HEK293T (cell line): ENCODE results near the gene RUVBL2.

ENCODE experiments used
- ELF4 ChIP-seq: fragments of 450-650 bp; IDR thresholded peaks from 2 replicates; pipeline ENCODE4 v1.6.1; 2017; ENCODE audit warnings: antibody characterized with exemption
- FOXA1 ChIP-seq: fragments of 450-650 bp; IDR thresholded peaks from 2 replicates; pipeline ENCODE4 v1.6.1; 2016; ENCODE audit warnings: mild to moderate bottlenecking
- FOXK2 ChIP-seq: fragments of 450-650 bp; IDR thresholded peaks from 2 replicates; pipeline ENCODE4 v1.6.1; 2016; ENCODE audit warnings: mild to moderate bottlenecking
- SUZ12 ChIP-seq: fragments of 450-650 bp; IDR thresholded peaks from 2 replicates; pipeline ENCODE4 v1.6.1; 2016; ENCODE audit warnings: mild to moderate bottlenecking
- TARDBP ChIP-seq: fragments of 450-650 bp; IDR thresholded peaks from 2 replicates; pipeline ENCODE4 v1.6.1; 2016

DNA sequence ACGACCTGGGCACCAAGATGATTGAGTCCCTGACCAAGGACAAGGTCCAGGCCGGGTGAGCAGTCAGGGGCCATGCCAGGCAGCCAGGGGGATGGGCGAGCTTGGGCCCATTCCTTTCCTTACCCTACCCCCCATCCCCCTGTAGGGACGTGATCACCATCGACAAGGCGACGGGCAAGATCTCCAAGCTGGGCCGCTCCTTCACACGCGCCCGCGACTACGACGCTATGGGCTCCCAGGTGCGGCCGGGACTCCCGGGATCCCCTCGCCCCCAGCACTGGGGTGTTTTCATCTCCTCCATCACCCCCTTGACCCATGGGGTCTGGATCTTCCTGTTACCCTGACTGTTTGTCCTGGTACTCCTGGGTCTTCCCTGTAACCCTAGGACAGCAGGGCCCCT, 16.1 kb downstream of the RUVBL2 start:
- TF ChIP-seq SUZ12 (no peak), FOXA1 (no peak), ELF4 (no peak), TARDBP (no peak), FOXK2 (no peak)
